GM23248 (cell line): ENCODE measurements around the gene PSMB8. TPM values are rescaled to one million over a fixed set of nuclear protein-coding genes. Genes with fewer than 3 reads are reported as not detected.
A peak's percentile ranks its signal among the peaks of the same experiment; 100 is the strongest.

Experiments used
- DNase-seq: peaks from one replicate; pipeline ENCODE4 v3.0.0-alpha.2; 2015
- H2AFZ ChIP-seq: fragments of 200-600 bp; sonication (generic); 2 replicates; pipeline ENCODE4 v1.6.1; 2016; ENCODE audit warnings: antibody characterized with exemption
- H3F3A ChIP-seq: fragments of 200-600 bp; sonication (generic); 2 replicates; pipeline ENCODE4 v1.6.1; 2016; ENCODE audit warnings: mild to moderate bottlenecking, antibody characterized with exemption, mixed run types; ENCODE audit not compliant: insufficient read depth
- H3K27ac ChIP-seq: fragments of 200-600 bp; sonication (generic); 2 replicates; pipeline ENCODE4 v1.5.1; 2016; ENCODE audit warnings: mild to moderate bottlenecking
- H3K27me3 ChIP-seq: fragments of 200-600 bp; sonication (generic); replicated peaks from 2 replicates; pipeline ENCODE4 v1.6.1; 2016; ENCODE audit warnings: mild to moderate bottlenecking; ENCODE audit not compliant: insufficient read depth
- H3K36me3 ChIP-seq: fragments of 200-600 bp; sonication (generic); 2 replicates; pipeline ENCODE4 v1.6.1; 2016; ENCODE audit warnings: low read depth, mild to moderate bottlenecking
- H3K4me1 ChIP-seq: fragments of 200-600 bp; sonication (generic); 2 replicates; pipeline ENCODE4 v1.6.1; 2016; ENCODE audit warnings: mild to moderate bottlenecking; ENCODE audit not compliant: insufficient read depth
- H3K4me2 ChIP-seq: fragments of 200-600 bp; sonication (generic); one replicate; pipeline ENCODE4 v1.6.1; 2016; ENCODE audit warnings: mild to moderate bottlenecking; ENCODE audit not compliant: unreplicated experiment
- H3K4me3 ChIP-seq: fragments of 200-600 bp; sonication (generic); 2 replicates; pipeline ENCODE4 v1.5.1; 2016; ENCODE audit warnings: mild to moderate bottlenecking
- H3K79me2 ChIP-seq: fragments of 200-600 bp; sonication (generic); 2 replicates; pipeline ENCODE4 v1.6.1; 2016; ENCODE audit warnings: mild to moderate bottlenecking; ENCODE audit not compliant: insufficient read depth
- H3K9ac ChIP-seq: fragments of 200-600 bp; sonication (generic); 2 replicates; pipeline ENCODE4 v1.6.1; 2016; ENCODE audit warnings: mild to moderate bottlenecking
- H3K9me2 ChIP-seq: fragments of 200-600 bp; sonication (generic); 2 replicates; pipeline ENCODE4 v1.6.1; 2016; ENCODE audit warnings: mixed run types, mild to moderate bottlenecking, moderate library complexity; ENCODE audit not compliant: insufficient read depth
- H3K9me3 ChIP-seq: fragments of 200-600 bp; sonication (generic); one replicate; pipeline ENCODE4 v1.6.1; 2017; ENCODE audit warnings: low read depth
- H4K20me1 ChIP-seq: fragments of 200-600 bp; sonication (generic); 2 replicates; pipeline ENCODE4 v1.6.0; 2016; ENCODE audit not compliant: insufficient read depth
- EZH2 ChIP-seq: fragments of 200-600 bp; sonication (generic); IDR thresholded peaks from 2 replicates; pipeline ENCODE4 v1.6.1; 2018; ENCODE audit warnings: antibody characterized with exemption, mild to moderate bottlenecking; ENCODE audit not compliant: insufficient read depth, poor library complexity, severe bottlenecking
- EZH2phosphoT487 ChIP-seq: fragments of 200-600 bp; sonication (generic); IDR thresholded peaks from 2 replicates; pipeline ENCODE4 v1.6.1; 2018; ENCODE audit warnings: antibody characterized with exemption, moderate library complexity, mild to moderate bottlenecking, low read depth; ENCODE audit not compliant: insufficient read depth
- WGBS, 2 experiments: methylation state at CpG; one replicate each; pipeline ENCODE4 v1.1.6; 2015 to 2017; ENCODE audit warnings: low lambda C conversion rate in 2 of 2, low coverage in 1 of 2; ENCODE audit errors: missing lambda C conversion rate in 2 of 2; 5-methylcytosine and 5-hydroxymethylcytosine counted together
- in situ Hi-C: fragments of 300-500 bp; cut with MboI; formaldehyde crosslinking; loops from 2 replicates; pipeline ENCODE4 v1.15.0; 2020
- polyA plus RNA-seq: library from polyadenylated mRNA; unstranded; fragments of >200 nt; fragmentation: Nextera tagmentation; extraction: Ambion mirVana; gene quantifications from 2 replicates; pipeline ENCODE4 v1.2.1, GENCODE V29; 2016
- total RNA-seq: library from RNA; depleted of rRNA; stranded (reverse); fragments of >200 nt; shearing (Covaris generic); gene quantifications from 2 replicates; pipeline ENCODE4 v1.2.3, GENCODE V29; 2014

The PSMB8 gene
- total and polyA plus RNA-seq, 2 experiments from 2014 or later, result 27.2 to 33.5 TPM

DNA sequence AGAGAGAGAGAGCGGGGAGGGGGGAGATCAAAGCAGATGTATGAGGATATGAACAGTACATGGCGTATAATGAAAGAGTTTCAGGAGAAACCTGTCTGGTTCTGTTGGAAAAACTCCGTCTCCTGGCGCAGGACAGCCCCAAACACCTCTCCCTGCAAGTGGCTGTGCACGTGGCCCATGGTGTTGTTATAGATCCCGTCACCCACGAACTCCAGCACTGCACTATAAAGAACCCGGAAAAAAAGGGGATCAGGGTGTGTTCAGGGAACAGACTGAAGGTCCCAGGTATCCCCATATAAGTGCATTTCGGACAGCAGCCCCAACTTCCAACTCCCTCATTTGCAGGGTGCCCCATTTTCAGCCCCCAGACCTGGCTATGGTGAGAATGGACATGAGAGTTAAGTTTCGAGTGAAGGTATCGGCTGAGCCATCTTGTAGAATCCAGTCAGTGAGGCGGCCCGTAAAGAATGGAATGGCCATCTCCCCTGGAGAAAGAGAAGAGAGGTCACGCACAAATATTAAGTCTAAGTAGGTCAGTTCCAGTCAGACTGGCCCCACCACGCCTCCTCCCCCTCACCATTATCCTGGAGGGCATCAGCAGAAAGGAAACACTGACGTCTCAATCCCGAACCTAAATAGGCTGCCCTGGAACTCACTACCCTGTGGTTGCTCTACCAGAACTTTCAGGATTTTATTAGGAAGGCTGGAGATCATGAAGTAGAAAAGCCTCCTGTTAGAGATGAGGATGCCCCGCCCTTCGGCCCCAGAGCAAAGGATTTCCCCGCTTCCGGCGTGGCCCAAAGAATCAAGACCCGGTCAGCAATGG lies 8.4 kb upstream of the PSMB8 start:
- Histone ChIP-seq H3K79me2 (peaks cover 18% of the 10 kb centered on the region; the same call in 1 of the 2 replicates), H3K36me3 (peaks cover 8% of the 10 kb centered on the region; the same call in 1 of the 2 replicates), H3K9ac (peak overlapping the region; percentile 80), H3K4me1 (peaks cover 5% of the 10 kb centered on the region; the same call in 1 of the 2 replicates), H3K4me3 (peak overlapping the region; percentile 97), H2AFZ (peak overlapping the region; percentile 97), H3K27me3 (no peaks in the 10 kb centered on the region), H3K9me2 (no peaks in the 10 kb centered on the region), H3K4me2 (peak overlapping the region; percentile 89), H3K9me3 (no peaks in the 10 kb centered on the region), H4K20me1 (no peaks in the 10 kb centered on the region), H3F3A (peaks cover 16% of the 10 kb centered on the region), H3K27ac (peak overlapping the region; percentile 89)
- in situ Hi-C loops, result no loop called here
- peak; percentile 59 for DNase-seq
- 50 to 53% methylated on average over 23 of the region's 23 CpGs for WGBS, 2 experiments
- TF ChIP-seq EZH2, result no peak

DNA sequence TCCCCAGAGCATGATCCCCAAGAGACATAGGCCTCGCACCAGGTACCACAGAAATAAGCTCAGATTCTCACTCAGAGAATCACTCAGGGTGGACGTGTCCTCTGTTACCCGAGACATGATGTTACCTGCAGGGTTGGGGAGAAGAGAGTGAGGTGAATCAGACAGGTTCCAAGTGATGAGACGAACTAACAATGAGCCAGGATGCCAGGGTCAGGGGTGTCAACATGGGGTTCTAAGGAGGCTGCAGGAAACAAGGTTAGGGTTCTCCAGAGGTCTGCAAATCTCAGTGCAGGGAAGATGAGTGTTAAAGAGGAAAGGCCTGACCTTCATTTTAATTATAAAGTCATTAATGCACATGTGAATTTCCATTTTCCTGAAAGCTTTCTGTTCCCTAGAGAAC lies 7.2 kb upstream of the PSMB8 start:
- Histone ChIP-seq H3K27ac (no peak overlapping the region), H3K4me3 (no peak overlapping the region), H3K9me2 (no peaks in the 10 kb centered on the region), H2AFZ (no peak overlapping the region), H3K79me2 (peaks cover 18% of the 10 kb centered on the region; the same call in 1 of the 2 replicates), H3K4me1 (peaks cover 5% of the 10 kb centered on the region; the same call in 1 of the 2 replicates), H3K9me3 (no peaks in the 10 kb centered on the region), H3K36me3 (peaks cover 13% of the 10 kb centered on the region; the same call in 1 of the 2 replicates), H3K4me2 (no peak overlapping the region), H3K9ac (no peak overlapping the region), H3F3A (peaks cover 16% of the 10 kb centered on the region), H4K20me1 (no peaks in the 10 kb centered on the region), H3K27me3 (no peaks in the 10 kb centered on the region)
- WGBS, 2 experiments, result 92 to 93% methylated on average over 4 of the region's 4 CpGs
- TF ChIP-seq EZH2 (no peak), EZH2phosphoT487 (no peak)
- DNase-seq, result no peak
- in situ Hi-C loops, result no loop called here

DNA sequence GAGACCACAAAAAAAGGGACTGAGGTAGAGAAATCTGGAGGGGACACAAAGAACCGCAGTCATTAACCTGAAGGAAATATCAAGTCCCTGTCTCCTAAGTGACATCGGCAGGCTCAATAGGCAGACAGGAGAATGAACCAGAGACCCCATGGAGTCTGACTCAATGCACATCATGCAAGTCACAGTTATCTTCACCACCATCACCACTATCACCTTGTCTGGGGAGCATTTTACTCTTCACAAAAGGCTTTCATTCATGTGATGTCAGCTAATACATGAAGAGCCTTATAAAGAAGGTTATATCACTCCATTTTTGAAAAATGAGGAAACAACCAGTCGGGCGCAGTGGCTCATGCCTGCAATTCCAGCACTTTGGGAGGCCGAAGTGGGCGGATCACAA lies 5.3 kb upstream of the PSMB8 start:
- peaks cover 5% of the 10 kb centered on the region; the same call in 1 of the 2 replicates for H3K4me1 ChIP-seq
- 90% methylated on average over 6 of the region's 6 CpGs for WGBS, 2 experiments
- peaks cover 18% of the 10 kb centered on the region; the same call in 1 of the 2 replicates for H3K79me2 ChIP-seq
- in situ Hi-C loops, result no loop called here
- peaks cover 13% of the 10 kb centered on the region; the same call in 1 of the 2 replicates for H3K36me3 ChIP-seq
- H4K20me1 ChIP-seq, result no peaks in the 10 kb centered on the region
- no peak for TF ChIP-seq EZH2
- TF ChIP-seq EZH2phosphoT487, result no peak
- H2AFZ ChIP-seq, result no peak overlapping the region
- H3K9me2 ChIP-seq, result no peaks in the 10 kb centered on the region
- no peak for DNase-seq
- H3K9me3 ChIP-seq, result no peaks in the 10 kb centered on the region
- H3K27ac ChIP-seq, result no peak overlapping the region
- no peak overlapping the region for H3K4me3 ChIP-seq
- H3K9ac ChIP-seq, result no peak overlapping the region
- H3K4me2 ChIP-seq, result no peak overlapping the region
- H3F3A ChIP-seq, result peaks cover 16% of the 10 kb centered on the region
- no peaks in the 10 kb centered on the region for H3K27me3 ChIP-seq

DNA sequence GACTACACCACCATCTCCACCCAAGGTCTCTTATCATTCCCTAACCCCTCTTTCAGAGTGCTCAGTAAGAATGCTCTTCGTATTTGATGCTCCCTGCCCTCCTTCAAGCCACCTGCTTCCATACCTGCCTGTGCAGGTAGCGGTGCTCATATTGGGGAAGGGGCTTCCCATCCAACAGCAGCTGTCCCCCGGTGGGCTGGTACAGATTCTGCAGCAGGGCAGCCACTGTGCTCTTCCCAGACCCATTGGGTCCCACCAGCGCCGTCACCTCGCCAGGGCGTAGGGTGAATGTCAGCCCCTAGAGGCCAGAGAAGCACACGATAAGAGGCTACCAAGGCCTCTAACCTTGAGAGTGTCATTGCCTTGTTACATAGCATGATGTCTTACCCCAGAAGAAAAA lies 3.9 kb upstream of the PSMB8 start:
- no peak overlapping the region for H3K4me3 ChIP-seq
- H3K9me3 ChIP-seq, result no peaks in the 10 kb centered on the region
- no peaks in the 10 kb centered on the region for H3K9me2 ChIP-seq
- H3K27ac ChIP-seq, result no peak overlapping the region
- peaks cover 18% of the 10 kb centered on the region; the same call in 1 of the 2 replicates for H3K79me2 ChIP-seq
- H2AFZ ChIP-seq, result no peak overlapping the region
- H3K4me1 ChIP-seq, result peaks cover 5% of the 10 kb centered on the region; the same call in 1 of the 2 replicates
- H3K36me3 ChIP-seq, result peaks cover 13% of the 10 kb centered on the region; the same call in 1 of the 2 replicates
- H3F3A ChIP-seq, result peaks cover 15% of the 10 kb centered on the region
- WGBS, 2 experiments, result 84 to 86% methylated on average over 8 of the region's 8 CpGs
- no peak for TF ChIP-seq EZH2
- no peak overlapping the region for H3K4me2 ChIP-seq
- H3K27me3 ChIP-seq, result no peaks in the 10 kb centered on the region
- no peak for DNase-seq
- H4K20me1 ChIP-seq, result no peaks in the 10 kb centered on the region
- no peak overlapping the region for H3K9ac ChIP-seq
- in situ Hi-C loops, result no loop called here
